ENCODE results near the gene SERINC4.

SERINC4 gene

GRCh38 chr15:43748376-43748775 lies 51.6 kb downstream of the SERINC4 start:
- peak; percentile 56 for DNase-seq

DNA sequence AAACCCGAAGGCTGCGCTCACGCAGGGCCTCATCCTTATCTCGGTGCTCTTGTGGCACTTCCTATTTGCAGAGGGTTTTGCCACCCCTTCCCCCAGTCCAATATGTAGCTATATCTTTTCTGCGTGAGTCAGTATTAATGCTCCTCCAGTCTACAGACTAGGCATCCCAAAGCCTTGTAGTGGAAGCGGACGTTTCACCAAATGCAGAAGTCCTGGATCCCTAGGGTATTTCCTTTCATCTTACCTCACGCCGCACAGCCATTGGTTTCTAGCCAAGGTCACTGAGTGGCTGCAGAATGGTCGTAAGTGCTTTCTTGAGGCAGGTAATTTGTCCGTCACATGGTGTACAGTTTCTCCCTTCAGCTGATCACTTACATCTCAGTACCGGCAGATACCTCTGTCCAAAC lies 53.1 kb downstream of the SERINC4 start:
- DNase-seq: peak; percentile 38

GRCh38 chr15:43746245-43746902 lies 53.6 kb downstream of the SERINC4 start, which contains the start of gene PDIA3:
PDIA3 (plus strand) TSS chr15:43746438; CDS start chr15:43746540, 102 bp downstream.
- DNase-seq: peak; percentile 88
